NCI-H526 treated with DMSO at 0.1 percent for 48 hours (cell line): Measurements from ENCODE around the gene FBLN1.
"Not testable (repeated sequence)": the region's sequence is repeated elsewhere in the genome, so short reads cannot be mapped to it uniquely, and the experiment has no call there.

Source experiments
- DNase-seq: peaks from one replicate; lab custom pipeline; 2025; lab: John Stamatoyannopoulos, UW

FBLN1 gene

DNA sequence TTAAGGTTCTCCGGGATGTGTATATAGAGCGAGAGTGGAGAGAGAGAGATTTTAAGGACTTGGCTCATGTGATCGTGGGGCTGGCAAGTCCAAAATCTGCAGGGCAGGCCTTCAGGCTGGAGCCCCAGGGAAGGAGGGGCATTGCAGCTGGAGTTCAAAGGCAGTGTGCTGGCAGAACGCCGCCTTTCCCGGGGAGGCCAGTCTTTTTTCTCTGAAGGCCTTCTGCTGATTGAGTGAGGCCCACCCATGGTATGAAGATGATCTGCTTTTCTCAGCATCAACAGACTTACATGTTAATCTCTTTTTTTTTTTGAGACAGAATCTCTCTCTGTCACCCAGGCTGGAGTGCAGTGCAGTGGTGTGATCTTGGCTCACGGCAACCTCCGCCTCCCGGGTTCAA lies 25.4 kb downstream of the FBLN1 start:
- no peak for DNase-seq

DNA sequence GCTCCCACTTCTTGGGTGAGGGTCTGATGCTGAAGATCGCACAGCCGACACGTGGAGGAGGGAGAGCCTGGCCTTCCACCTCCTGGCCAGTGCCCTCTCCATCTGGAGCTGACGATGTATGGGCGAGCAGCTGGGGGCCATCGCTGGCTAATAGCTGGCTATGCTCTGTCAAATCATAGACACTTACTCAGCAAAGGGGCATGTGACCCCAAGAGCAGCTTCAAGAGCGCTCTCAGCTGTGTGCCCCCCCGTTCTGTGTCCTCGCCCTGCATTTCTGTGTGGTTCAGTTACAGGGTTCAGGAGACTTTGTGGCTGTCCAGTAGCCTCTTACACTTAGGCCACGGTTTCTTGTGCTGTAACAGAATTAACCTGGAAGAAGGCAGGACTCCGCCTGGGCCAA lies 26.4 kb downstream of the FBLN1 start:
- DNase-seq = no peak

DNA sequence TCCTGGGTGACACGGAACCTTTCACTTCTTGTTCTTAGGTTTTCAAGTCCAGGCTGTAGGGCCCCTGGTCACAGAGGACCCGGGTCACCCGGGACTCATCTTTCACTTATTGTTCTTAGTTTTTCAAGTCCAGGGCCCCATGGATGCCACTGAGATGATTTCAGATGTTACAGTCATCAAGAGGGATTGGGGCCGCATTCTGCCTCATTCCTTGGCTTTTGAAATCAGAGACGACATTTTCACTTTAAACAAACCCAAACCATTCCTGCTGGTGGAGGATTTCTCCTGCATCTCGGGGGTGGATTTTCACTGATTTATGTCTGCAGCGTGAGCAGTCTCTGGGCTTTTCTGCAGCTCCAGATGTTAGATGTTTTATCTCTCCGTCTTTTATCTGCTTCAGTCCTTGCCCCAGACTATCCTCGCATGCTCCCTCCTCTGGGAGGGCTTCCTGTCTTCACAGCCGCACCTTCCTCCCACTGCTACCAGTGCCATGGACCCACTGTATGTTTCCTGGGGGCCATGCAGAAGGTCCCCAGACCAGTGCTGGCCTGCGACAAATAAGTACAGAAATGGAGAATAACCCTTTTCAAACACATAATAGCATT lies 27.4 kb downstream of the FBLN1 start:
- no peak for DNase-seq

DNA sequence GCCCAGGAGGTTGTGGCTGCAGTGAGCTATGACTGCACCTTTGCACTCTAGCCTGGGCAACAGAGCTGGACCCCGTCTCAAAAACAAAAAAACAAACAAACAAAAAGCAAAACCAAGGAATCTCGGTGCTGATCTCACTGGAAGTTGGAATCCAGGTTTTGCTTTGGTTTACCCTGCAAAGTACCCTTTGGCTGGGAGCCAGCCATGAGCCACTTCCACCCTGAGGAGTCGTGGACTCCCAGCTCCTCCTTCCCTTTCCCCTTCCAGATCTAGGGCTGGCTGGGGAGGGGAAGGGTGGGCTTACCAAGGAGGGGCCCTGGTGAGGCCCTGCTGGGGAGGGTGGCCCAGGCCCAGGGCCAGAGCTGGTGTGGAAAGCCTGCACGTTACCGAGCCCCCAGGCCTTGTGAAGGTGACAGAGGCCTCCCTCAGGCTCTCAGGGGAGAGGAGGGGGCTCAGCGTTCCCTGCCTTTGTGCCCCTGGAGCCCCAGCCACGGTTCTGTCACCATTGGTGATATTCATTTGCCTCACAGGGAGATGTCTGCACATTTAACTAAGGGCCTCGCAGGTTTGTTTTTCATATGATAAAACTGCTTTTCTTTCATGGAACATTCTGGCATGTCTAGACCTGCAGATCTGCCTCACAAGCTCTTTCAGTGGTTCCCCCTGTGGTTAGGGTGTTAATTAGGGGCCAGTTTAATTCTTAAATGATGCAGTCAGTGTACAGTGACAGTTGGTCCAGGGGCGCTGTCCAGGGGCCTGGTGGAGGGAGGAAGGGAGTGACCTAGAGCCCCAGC lies 29.0 kb downstream of the FBLN1 start:
- DNase-seq = no peak

DNA sequence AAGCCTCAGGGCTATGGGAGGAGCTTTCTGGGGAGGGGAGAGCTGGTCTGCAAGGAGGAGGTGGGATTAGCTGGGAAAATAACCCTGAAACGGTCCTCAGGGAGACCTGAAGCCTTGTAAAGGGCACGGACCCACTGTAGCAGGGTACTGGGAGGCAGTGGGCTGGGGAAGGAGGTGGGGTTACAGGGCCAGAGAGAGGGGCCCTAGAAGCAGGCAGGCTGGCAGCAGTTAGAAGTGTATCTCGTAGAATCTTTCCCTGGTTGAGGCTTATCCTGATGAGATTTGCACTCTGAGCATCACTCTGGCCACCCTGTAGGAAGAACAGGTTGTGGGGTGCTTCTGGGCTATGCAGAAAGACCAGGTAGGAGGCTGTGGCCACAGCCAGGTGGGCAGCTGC lies 29.6 kb downstream of the FBLN1 start:
- no peak for DNase-seq

DNA sequence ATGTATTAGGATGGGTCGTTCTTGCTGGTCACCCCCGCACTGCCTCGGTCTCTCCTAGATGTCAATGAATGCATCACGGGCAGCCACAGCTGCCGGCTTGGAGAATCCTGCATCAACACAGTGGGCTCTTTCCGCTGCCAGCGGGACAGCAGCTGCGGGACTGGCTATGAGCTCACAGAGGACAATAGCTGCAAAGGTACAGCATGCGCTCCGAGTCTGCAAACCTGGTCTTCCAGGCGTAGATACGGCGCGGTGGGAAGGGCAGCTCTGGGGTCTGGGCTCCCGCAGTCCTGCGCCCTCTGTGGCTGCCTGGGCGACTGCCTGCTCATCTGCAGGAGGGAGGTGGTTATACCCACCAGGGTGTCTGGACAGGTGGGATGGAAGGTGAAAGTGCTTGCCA lies 31.0 kb downstream of the FBLN1 start:
- DNase-seq = no peak

DNA sequence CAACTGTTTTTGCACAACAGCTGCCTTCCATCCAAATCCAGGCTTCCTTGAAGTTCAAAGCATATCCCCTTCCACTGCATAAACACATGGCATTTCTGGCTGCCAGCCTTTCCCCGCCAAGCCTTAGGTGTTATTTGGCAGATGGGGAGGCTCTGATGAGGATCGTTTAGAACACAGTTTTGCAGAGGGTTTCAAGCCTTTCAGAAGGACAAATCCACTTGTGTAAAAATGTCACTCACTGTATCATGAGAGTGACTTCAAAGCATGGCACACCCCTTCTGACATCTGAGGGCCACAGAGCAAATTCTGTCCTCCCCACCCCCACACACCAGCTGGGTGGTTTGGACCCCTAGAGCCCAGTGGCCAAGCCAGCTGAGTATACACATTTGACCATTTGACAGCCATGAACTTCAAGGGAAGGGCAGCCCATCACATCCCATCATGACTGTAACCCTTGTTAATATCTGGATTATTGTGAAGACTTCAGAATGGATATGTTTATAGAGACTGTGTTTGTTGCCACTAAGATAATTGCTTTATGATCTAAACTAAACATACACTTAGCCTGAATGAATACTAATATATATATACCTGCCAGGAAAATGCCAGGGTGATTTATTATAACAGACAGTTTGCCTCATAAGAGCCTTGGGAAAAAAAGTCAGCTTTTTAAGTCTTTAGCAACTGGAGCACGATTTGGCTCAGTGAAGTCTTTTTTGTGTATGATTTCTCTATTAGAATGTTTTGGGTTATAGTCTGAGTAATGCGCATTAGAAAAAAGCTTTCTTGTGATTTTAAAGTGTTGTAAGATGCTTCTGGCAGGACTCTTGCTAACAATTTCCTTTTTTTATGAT lies 31.9 kb downstream of the FBLN1 start:
- DNase-seq = no peak

DNA sequence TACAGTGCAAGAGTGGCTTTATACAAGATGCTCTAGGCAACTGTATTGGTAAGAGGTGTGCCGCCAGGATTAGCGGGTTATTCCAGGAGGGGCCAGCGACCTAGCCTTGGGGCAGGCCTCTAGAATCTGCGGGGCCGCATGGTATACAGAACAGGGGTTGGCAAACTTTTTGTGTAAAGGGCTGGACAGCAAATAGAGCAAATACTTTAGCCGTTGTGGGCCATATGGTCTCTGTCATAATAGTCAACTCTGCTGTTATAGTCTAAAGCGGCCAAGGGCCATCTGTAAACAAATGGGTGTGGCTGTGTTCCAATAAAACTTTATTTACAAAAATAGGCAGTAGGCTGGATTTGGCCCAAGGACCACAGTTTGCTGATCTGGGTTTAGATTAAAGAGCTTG lies 32.6 kb downstream of the FBLN1 start:
- no peak for DNase-seq

DNA sequence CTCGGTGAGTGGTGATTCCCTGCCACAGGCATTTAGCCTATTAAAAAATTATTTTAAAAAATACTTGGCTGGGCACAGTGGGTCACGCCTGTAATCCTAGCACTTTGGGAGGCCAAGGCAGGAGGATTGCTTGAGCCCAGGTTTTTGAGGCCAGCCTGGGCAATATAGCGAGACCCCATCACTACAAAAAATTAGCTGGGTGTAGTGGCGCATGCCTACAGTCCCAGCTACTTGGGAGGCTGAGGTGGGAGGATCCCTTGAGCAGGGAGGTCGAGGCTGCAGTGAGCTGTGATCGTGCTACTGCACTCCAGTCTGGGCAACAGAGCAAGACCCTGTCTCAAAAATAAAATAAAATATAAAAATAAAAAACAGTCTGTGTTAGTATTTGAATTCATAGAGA lies 33.2 kb downstream of the FBLN1 start:
- not testable (repeated sequence) for DNase-seq

DNA sequence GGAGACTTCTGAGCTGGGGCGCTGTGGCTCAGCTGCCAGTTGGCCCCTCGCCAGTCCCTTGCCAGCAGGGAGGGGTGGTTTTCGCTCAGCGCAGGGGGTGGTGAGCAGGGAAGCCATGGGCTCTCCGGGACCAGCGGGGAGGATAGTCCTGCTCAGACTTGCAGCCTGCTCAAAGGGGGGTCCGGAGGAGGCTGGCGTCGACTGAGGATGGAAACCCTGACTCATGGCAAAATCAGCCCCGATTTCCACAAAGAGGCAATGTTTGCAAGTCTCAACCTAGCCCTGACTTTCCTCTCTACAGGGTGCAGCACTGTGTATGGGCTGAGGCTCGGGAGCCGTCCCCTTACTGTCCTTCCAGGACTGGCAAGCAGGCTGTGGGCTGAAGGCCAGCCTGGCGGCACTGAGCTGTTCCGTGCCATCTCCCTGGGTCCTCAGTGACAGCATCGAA lies 35.1 kb downstream of the FBLN1 start:
- DNase-seq = no peak

DNA sequence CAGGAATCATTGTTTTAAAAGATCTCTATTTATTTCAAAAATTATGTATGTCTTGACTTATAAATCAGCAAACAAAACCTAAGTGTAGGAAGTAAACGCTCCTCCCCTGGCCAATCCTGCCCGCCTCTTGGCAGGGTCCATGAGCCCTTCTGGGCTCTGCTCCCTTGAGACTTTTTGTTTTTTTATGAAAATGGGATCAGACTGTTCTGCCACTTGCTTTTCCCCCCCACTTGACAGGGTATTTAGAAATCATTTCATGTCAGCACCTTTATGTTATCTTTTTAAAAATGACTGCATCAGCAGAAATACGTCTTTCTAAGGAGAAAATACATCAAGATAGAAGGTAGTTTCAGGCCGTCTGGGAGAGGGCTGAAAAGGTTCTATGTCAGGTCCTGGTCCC lies 35.6 kb downstream of the FBLN1 start:
- DNase-seq = peak; percentile 9

DNA sequence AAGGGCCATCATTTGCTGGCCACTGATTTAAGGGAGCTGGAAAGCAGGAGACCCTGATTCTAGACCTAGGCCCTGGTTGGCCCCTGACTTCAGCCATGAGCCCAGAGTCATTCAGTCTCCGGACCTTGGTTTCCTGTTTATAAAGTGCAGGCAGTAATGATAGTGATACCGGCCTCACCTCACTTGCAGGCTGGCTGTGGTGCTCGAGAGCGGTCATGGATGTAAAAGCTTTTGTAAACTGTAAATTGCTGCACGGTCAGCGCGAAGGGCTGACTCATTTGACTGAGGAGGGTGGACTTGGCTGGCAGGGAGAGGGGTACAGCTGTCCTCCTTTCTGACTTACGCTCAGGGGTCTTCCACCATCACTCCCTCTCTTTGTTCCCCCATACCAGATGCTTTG lies 37.4 kb downstream of the FBLN1 start:
- no peak for DNase-seq

DNA sequence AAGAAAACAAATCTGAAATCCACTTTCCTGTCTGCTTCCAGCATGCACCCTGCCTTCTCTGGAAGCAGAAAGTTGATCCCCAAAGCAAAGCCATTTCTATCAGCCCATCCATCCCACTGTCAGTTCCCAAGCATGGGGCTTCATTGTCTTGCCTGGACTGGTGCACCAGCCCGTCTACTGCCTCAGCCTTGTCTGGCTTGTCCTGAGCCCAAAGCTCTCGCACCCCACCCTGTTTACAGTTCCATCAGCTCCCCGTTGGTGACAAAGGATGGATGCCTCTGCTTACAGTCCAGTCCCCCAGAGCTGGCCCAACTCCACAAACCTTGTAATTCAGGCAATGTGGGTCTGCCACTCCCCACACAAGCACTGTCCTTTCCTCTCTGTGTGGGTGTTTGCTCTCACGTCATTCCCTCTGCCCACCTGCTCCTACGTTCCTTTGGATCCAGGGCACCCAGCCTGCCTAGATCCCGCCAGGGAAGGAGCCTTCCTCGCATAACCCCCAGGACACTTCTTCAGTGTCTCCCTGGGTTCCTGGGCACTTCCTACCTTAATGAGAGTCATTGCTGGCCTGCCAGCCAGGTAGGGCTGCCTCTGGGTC lies 38.8 kb downstream of the FBLN1 start:
- no peak for DNase-seq

DNA sequence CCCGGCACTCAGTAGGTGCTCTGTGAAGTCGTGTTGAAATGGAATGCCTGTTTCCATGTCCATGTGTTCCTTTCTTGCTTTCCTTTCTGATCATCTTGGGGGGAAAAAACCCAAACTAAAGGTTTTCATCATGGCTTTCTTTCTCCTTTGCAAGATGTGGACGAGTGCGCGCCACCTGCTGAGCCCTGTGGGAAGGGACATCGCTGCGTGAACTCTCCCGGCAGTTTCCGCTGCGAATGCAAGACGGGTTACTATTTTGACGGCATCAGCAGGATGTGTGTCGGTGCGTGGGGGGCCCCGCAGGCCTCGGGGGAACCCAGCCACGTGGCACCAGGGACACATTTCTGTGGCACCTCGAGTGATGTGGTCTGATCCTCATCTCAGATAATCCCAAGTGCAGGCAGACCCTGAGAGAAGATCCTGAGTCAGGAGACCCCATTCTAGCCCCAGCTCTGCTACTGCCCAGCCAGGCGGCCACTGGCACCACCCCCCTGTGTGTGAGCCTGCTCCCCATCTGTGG lies 39.4 kb downstream of the FBLN1 start:
- DNase-seq = no peak

DNA sequence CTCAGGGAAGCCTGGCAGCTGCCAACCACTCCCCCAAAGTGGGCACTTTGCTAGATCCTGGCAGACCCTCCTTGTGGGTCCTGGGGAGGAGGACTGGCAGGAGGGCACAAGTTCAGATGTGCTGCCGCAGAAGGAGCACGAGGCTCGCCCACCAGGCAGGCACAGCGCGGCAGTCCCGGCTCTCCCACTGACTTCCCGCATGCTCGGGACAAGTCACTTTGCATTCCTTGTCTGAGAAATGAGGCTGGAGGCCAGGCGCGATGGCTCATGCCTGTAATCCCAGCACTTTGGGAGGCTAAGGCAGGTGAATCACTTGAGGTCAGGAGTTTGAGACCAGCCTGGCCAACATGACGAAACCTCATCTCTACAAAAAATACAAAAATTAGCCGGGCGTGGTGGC lies 40.1 kb downstream of the FBLN1 start:
- not testable (repeated sequence) for DNase-seq

DNA sequence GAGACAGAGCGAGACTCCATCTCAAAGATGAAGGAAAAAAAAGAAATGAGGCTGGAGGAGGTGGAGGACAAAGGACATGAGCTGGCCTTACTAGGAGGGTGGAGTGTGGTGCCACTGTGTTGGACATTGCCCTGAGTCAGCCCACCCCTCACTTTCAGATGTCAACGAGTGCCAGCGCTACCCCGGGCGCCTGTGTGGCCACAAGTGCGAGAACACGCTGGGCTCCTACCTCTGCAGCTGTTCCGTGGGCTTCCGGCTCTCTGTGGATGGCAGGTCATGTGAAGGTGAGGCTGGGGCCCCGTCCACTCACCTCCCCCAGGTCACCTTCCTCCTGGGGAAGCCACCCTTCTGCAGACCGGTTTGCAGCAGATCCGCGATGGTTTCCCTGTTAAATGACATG lies 40.6 kb downstream of the FBLN1 start:
- DNase-seq = no peak

DNA sequence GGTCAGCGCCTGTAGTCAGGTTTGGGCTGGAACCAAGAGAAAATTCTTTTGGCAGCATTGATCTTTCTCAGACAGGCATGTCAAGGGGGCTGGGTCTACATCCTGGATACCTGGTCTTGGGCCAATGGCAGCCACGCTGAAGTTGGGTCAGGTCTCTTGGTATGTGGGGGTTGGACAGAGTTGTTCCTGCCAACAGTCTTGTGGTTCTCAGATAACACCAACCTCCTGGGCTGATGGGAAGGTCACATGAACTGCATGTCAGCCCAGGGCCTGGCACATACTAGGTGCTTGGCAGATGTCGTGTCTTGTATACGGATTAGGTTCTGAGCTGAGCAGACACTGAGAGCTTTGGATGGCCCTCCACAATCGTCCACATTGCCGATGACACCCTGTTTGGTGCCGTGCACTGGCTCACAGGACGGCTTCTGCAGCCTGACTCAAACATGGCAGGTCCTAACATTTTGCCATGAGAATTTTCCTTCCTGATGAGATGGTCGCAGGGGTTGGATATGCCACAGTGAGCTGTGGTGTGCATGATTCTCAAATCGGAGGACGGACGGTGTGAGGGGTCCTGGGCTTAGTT lies 42.0 kb downstream of the FBLN1 start:
- DNase-seq = no peak

DNA sequence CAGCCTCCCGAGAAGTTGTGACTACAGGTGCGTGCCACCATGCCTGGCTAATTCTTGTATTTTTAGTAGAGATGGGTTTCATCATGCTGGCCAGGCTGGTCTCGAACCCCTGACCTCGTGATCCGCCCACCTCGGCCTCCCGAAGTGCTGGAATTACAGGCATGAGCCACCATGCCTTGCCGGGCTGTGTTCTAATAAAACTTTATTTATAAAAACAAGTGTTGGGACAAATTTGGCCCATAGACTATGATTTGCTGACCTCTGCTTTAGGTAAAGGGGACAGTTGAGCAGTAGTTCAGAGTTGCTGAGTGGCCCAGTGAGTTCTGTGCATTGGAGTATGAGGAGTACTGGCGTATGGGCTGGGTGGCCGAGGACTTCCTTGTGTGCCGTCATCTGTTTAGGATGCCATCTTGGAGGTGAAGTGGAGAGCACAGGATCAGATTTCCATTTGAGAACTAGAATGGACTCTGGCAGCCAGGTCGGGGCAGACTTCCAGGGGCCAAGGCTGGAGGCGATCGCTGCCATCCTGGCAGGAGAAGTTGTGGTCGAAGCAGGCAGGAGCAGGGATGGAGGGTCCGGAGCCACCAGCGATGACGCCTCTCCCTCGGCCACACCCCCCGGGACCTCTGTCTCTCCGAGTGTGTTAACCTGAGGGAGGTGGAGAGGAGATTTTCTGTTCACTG lies 43.8 kb downstream of the FBLN1 start:
- DNase-seq = no peak

DNA sequence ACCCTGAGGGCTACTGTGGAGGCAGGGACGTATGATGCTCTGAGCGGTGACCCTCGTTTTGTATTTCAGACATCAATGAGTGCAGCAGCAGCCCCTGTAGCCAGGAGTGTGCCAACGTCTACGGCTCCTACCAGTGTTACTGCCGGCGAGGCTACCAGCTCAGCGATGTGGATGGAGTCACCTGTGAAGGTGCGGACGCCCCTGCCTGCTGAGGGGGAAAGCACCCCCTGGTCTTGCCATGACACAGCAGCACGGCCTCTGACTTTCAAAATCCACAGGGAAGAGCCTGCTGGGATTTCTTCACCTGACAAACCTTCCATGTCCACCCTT lies 44.3 kb downstream of the FBLN1 start:
- DNase-seq = no peak

DNA sequence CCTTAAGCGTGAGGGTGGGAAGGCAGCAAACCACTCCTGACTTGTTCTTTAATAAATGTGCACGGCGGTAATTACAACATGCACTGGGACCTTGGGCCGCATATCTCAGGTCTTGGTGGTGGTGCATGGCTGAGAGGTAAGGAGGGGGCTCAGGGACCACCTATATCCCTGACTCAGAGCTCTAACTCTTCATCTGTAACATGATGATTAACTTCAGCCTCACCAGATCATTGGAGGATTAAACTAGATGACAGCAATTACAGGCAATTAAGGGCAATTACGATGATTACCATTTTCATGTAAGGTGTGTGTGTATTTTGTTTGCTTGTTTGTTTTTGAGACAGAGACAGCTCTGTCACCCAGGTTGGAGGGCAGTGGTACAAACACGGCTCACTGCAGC lies 45.0 kb downstream of the FBLN1 start:
- no peak for DNase-seq

DNA sequence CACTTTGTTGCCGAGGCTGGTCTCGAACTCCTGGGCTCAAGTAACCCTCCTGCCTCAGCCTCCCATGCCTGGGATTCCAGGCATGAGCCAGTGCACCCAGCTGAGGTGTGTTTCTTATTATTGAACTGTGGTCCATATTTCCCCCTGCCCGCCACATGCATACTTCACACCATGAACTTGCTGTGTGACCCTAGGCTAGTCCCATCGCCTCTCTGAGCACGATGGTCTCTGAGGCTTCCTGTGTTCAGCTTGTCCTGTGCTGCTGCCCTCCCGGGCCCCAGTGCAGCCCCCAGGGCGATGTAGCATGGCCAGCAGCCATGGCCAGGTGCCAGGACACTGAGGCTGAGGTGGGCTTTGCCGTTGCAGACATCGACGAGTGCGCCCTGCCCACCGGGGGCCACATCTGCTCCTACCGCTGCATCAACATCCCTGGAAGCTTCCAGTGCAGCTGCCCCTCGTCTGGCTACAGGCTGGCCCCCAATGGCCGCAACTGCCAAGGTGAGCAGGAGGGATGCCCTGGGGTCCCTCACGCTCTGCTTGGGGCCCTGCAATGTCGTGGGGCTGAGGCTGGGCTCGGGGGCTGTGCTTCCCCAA lies 45.7 kb downstream of the FBLN1 start:
- DNase-seq = no peak
